Bronchial epithelial cell (primary cell): ENCODE results near the gene IRS2. TPM values are rescaled to one million over a fixed set of nuclear protein-coding genes. Genes with fewer than 3 reads are reported as not detected.

ENCODE experiments used
- DNase-seq: peaks from one replicate; pipeline ENCODE4 v3.0.0-alpha.2; 2010; ENCODE audit warnings: low read depth
- FAIRE-seq: peaks from 2 replicates; lab custom pipeline; 2011; peaks lifted over from hg19 to GRCh38; lab: Jason Lieb, UNC
- H3K27me3 ChIP-seq: 2 replicates; pipeline ENCODE4 v1.5.1; 2011; ENCODE audit warnings: low read length; ENCODE audit not compliant: control insufficient read depth, insufficient read depth
- H3K36me3 ChIP-seq: 2 replicates; pipeline ENCODE4 v1.5.1; 2011; ENCODE audit warnings: low read length; ENCODE audit not compliant: control insufficient read depth, insufficient read depth
- H3K4me3 ChIP-seq: 2 replicates; pipeline ENCODE4 v1.5.1; 2011; ENCODE audit warnings: mild to moderate bottlenecking, low read depth, low read length, control low read depth
- total RNA-seq: library from RNA; depleted of rRNA; stranded (reverse); fragments of >200 nt; gene quantifications from 2 replicates; pipeline ENCODE4 v1.2.1, GENCODE V29; 2014
- TF ChIP-seq, protein P1 (sequence below): IDR thresholded peaks from 2 replicates; pipeline ENCODE4 v1.5.1; 2011; ENCODE audit warnings: mild to moderate bottlenecking, moderate library complexity, low read length, control low read depth, inconsistent platforms; ENCODE audit not compliant: insufficient read depth, severe bottlenecking

IRS2 gene
- total RNA-seq, 1 donor from 2014 or later, result 6.8 TPM

DNA sequence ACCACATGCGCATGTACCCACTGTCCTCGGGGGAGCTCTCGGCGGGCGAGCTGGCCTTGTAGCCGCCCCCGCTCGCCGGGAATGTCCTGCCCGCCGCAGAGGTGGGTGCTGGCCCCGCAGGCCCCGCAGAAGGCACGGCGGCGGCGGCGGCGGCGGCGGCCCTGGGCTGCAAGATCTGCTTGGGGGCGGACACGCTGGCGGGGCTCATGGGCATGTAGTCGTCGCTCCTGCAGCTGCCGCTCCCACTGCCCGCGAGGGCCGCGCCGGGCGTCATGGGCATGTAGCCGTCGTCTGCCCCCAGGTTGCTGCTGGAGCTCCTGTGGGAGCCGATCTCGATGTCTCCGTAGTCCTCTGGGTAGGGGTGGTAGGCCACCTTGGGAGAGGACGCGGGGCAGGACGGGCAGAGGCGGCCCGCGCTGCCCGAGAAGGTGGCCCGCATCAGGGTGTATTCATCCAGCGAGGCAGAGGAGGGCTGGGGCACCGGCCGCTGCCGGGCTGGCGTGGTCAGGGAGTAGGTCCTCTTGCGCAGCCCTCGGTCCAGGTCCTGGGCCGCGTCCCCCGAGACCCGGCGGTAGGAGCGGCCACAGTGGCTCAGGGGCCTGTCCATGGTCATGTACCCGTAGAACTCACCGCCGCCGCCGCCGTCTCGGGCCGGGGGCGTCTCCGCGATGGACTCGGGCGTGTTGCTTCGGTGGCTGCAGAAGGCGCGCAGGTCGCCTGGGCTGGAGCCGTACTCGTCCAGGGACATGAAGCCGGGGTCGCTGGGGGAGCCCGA is 2.4 kb downstream of the IRS2 start:
- Histone ChIP-seq H3K36me3 (peaks cover 7% of the 10 kb centered on the region), H3K4me3 (peak overlapping the region; percentile 39), H3K27me3 (no peaks in the 10 kb centered on the region)
- TF ChIP-seq, protein P1, sequence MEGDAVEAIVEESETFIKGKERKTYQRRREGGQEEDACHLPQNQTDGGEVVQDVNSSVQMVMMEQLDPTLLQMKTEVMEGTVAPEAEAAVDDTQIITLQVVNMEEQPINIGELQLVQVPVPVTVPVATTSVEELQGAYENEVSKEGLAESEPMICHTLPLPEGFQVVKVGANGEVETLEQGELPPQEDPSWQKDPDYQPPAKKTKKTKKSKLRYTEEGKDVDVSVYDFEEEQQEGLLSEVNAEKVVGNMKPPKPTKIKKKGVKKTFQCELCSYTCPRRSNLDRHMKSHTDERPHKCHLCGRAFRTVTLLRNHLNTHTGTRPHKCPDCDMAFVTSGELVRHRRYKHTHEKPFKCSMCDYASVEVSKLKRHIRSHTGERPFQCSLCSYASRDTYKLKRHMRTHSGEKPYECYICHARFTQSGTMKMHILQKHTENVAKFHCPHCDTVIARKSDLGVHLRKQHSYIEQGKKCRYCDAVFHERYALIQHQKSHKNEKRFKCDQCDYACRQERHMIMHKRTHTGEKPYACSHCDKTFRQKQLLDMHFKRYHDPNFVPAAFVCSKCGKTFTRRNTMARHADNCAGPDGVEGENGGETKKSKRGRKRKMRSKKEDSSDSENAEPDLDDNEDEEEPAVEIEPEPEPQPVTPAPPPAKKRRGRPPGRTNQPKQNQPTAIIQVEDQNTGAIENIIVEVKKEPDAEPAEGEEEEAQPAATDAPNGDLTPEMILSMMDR, result no peak
- no peak for DNase-seq
- FAIRE-seq, result no peak

DNA sequence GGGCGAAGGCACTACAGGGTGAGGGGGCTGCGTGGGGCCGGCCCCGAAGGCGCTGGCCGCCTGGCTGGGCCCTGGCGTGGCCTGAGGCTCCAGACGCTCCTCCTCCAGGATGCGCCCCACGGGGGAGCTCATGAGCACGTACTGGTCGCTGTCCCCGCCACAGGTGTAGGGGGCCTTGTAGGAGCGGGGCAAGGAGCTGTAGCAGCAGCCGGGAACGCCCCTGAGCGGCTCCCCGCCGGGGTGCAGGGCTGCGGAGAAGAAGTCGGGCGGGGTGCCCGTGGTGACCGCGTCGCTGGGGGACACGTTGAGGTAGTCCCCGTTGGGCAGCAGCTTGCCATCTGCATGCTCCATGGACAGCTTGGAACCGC is 3.0 kb downstream of the IRS2 start:
- DNase-seq (no peak), FAIRE-seq (no peak)
- no peak overlapping the region for H3K4me3 ChIP-seq
- H3K36me3 ChIP-seq, result peaks cover 7% of the 10 kb centered on the region
- TF ChIP-seq, protein P1, result no peak
- H3K27me3 ChIP-seq, result no peaks in the 10 kb centered on the region

DNA sequence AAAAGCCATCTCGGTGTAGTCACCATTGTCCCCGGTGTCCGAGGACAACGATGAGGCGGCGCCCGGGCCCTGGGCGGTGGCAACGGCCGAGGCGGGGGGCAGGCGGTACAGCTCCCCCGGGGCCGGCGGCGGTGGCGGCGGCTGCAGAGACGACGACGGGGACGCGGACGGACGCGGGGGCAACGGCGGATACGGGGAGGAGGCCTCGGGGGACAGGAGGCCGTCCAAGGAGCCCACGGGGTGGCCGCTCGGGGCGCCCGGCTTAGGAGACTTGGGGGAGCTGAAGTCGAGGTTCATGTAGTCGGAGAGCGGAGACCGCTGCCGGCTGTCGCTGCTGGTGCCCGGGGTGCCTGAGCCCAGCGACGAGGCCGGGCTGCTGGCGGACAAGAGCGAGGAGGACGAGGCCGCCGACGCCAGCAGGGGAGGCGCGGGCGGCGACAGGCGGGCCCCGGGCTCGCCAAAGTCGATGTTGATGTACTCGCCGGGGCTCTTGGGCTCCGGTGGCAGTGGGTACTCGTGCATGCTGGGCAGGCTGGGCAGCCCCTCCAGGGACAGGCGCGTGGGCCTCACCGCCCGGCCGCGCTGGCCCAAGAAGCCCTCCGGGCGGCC is 3.5 kb downstream of the IRS2 start:
- Histone ChIP-seq H3K36me3 (peaks cover 7% of the 10 kb centered on the region), H3K27me3 (no peaks in the 10 kb centered on the region), H3K4me3 (no peak overlapping the region)
- TF ChIP-seq, protein P1, result no peak
- DNase-seq (no peak), FAIRE-seq (no peak)

DNA sequence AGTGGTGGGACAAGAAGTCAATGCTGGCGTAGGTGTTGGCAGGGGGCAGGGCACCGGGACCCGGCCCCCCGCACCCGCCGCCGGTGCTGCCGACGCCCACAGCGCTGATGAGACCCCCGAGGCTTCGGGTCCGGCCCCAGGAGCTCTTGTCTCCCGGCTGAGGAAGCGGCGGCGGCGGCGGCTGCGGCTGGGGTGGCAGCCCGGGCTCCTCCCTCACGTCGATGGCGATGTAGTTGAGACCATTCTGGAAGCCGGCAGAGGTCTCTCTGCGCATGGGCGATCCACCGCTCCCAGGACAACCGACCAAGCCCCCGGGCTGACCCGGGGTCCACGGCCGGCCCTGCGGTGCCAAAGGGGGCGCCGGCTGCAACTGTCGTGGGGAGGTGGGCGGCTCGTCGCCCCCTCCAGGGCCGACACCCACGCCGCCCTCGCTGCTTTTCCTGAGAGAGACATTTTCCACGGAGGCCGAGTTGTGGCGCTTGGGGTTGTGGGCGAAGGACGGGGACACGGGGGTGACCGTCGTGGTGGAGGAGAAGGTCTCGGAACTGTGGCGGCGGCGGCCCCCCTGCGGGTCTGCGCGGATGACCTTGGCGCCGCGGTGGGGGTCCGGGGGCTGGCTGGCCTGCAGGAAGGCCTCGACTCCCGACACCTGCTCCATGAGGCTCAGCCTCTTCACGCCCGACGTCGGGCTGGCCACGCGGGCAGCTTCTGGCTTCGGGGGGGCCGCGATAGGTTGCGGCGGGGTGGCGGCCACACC is 4.1 kb downstream of the IRS2 start:
- H3K36me3 ChIP-seq, result peaks cover 7% of the 10 kb centered on the region
- peak overlapping the region; percentile 48 for H3K4me3 ChIP-seq
- FAIRE-seq, result no peak

DNA sequence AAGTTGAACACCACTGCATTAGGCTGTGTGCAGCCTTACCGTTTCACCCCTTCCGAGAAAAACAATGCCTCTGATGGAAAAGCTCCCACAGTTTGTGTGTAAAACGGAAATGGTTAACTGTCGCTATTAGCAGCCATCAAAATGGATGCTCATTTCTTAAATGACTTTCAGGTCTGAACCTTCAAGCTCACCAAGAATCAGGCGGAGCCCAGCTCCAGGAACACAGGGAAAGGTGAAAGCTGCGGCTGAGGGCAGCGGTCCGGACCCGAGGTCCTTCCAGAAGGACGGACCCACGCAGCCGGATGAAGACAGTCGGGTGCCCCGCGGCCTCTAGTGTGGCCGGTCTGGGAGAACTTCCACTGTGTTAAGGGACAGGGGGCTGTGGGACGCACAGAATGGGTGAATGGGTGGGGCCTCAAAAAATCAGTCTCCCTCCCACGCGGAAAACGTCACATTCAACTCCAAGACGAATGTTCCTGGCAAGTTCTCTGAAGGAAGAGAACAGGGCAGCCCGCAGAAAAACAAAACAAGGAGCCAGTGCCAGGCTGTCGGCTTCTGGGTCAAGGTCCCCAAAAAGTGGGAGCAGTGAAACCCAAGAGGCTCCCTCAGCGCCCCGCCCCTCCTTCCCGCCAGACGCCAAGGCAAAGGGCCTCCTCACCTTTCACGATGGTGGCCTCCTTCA is 4.9 kb downstream of the IRS2 start:
- DNase-seq, result no peak

More for the DNA sequence above, 4.1 kb downstream of the IRS2 start:
- H3K27me3 ChIP-seq, result no peaks in the 10 kb centered on the region
- no peak for DNase-seq
- TF ChIP-seq, protein P1, result no peak

More for the DNA sequence above, 4.9 kb downstream of the IRS2 start:
- H3K36me3 ChIP-seq, result peaks cover 7% of the 10 kb centered on the region
- TF ChIP-seq, protein P1, result no peak
- FAIRE-seq, result peak; percentile 36
- peak overlapping the region; percentile 48 for H3K4me3 ChIP-seq
- H3K27me3 ChIP-seq, result no peaks in the 10 kb centered on the region
